ENCODE measurements around the gene CTSA.

The CTSA gene

GRCh38 chr20:45890077-45890984 lies 804 bp upstream of the CTSA start:
- no peak for DNase-seq (ENCODE audit: low read depth, low spot score)
- POLR2A ChIA-PET: interaction anchor here (0.7 to 2.8 kb wide), 5 partner anchors 9 to 553 kb away, joined by 3 to 21 read pairs (median 4); partner anchors contain the start of genes PCIF1 and ZSWIM1

GRCh38 chr20:45892049-45892825 lies 1.1 kb downstream of the CTSA start:
- DNase-seq (ENCODE audit: low read depth, low spot score): no peak
- TF ChIP-seq, protein P1, sequence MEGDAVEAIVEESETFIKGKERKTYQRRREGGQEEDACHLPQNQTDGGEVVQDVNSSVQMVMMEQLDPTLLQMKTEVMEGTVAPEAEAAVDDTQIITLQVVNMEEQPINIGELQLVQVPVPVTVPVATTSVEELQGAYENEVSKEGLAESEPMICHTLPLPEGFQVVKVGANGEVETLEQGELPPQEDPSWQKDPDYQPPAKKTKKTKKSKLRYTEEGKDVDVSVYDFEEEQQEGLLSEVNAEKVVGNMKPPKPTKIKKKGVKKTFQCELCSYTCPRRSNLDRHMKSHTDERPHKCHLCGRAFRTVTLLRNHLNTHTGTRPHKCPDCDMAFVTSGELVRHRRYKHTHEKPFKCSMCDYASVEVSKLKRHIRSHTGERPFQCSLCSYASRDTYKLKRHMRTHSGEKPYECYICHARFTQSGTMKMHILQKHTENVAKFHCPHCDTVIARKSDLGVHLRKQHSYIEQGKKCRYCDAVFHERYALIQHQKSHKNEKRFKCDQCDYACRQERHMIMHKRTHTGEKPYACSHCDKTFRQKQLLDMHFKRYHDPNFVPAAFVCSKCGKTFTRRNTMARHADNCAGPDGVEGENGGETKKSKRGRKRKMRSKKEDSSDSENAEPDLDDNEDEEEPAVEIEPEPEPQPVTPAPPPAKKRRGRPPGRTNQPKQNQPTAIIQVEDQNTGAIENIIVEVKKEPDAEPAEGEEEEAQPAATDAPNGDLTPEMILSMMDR (IDR thresholded peaks at IDR 0.05; ENCODE audit: insufficient read depth, low read length, missing control alignments): peak; percentile 27
- ChIA-PET POLR2A (interaction anchor here (0.6 to 1.6 kb wide), 4 partner anchors 8 to 41 kb away, joined by 3 to 8 read pairs (median 3); no protein-coding TSS in a partner anchor), CTCF (interaction anchor here (0.6 to 5.3 kb wide), 11 partner anchors 7 to 93 kb away, joined by 3 to 50 read pairs (median 6); partner anchors contain the start of gene ZSWIM1)
- H3K4me3 ChIP-seq (ENCODE audit: low read depth, low read length): peak overlapping the region; percentile 80

More at GRCh38 chr20:45890077-45890984, 804 bp upstream of the CTSA start:
- CTCF ChIA-PET: interaction anchor here (0.6 to 5.3 kb wide), 31 partner anchors 9 to 97 kb away, joined by 3 to 50 read pairs (median 5); partner anchors contain the start of genes ACOT8, PCIF1, ZSWIM1 and ZSWIM3
- TF ChIP-seq, protein P1 (IDR thresholded peaks at IDR 0.05; ENCODE audit: insufficient read depth, low read length, missing control alignments): peak; percentile 91
- H3K4me3 ChIP-seq (ENCODE audit: low read depth, low read length): peak overlapping the region; percentile 80

GRCh38 chr20:45892828-45893500 lies 1.8 kb downstream of the CTSA start:
- CTCF ChIA-PET: interaction anchor here (0.6 to 5.3 kb wide), 10 partner anchors 7 to 94 kb away, joined by 3 to 50 read pairs (median 6); partner anchors contain the start of gene ZSWIM1
- POLR2A ChIA-PET: interaction anchor here (1.2 to 1.6 kb wide), 3 partner anchors 9 to 40 kb away, joined by 3 to 8 read pairs (median 4); no protein-coding TSS in a partner anchor
- TF ChIP-seq, protein P1 (IDR thresholded peaks at IDR 0.05; ENCODE audit: insufficient read depth, low read length, missing control alignments): no peak
- no peak for DNase-seq (ENCODE audit: low read depth, low spot score)
- peak overlapping the region; percentile 23; the same call in 1 of the 2 replicates for H3K4me3 ChIP-seq (ENCODE audit: low read depth, low read length)

GRCh38 chr20:45893831-45894230 lies 2.7 kb downstream of the CTSA start:
- no peak overlapping the region for H3K4me3 ChIP-seq (ENCODE audit: low read depth, low read length)
- CTCF ChIA-PET: interaction anchor here (1.2 to 1.3 kb wide), 2 partner anchors 16 to 43 kb away, joined by 3 read pairs; no protein-coding TSS in a partner anchor
- no peak for DNase-seq (ENCODE audit: low read depth, low spot score)
- TF ChIP-seq, protein P1 (IDR thresholded peaks at IDR 0.05; ENCODE audit: insufficient read depth, low read length, missing control alignments): no peak
- POLR2A ChIA-PET: interaction anchor here (1.2 kb wide), 1 partner anchor 8 kb away, joined by 4 read pairs; no protein-coding TSS in a partner anchor

DNA sequence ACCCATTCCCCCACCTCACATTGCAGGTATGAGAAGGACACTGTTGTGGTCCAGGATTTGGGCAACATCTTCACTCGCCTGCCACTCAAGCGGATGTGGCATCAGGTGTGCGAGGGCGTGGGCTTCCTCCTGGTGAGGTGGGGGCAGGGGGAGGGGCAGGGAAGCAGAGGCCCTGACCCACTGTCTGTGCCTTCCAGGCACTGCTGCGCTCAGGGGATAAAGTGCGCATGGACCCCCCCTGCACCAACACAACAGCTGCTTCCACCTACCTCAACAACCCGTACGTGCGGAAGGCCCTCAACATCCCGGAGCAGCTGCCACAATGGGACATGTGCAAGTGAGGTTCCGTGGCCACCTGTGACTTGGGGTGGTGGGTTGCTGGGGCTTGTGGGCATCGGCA lies 3.7 kb downstream of the CTSA start:
- H3K4me3 ChIP-seq (ENCODE audit: low read depth, low read length): no peak overlapping the region
- no peak for DNase-seq (ENCODE audit: low read depth, low spot score)
- TF ChIP-seq, protein P1 (IDR thresholded peaks at IDR 0.05; ENCODE audit: insufficient read depth, low read length, missing control alignments): no peak
- POLR2A ChIA-PET: no interaction called here
- CTCF ChIA-PET: interaction anchor here (1.3 kb wide), 1 partner anchor 15 kb away, joined by 3 read pairs; no protein-coding TSS in a partner anchor

Measured in AG04449 (cell line).